GM12873 (cell line): ENCODE data around the gene NEGR1.

Source experiments
- CTCF ChIP-seq: IDR thresholded peaks from 2 replicates; pipeline ENCODE4 v1.5.1; 2012; ENCODE audit warnings: low read depth, mild to moderate bottlenecking, moderate library complexity, low read length, control low read depth; ENCODE audit not compliant: insufficient read depth; ENCODE audit errors: missing control alignments

The NEGR1 gene

GRCh38 chr1:71647513-71648300 lies 634.6 kb downstream of the NEGR1 start:
- TF ChIP-seq CTCF, result no peak

GRCh38 chr1:71645015-71645414 lies 637.3 kb downstream of the NEGR1 start:
- TF ChIP-seq CTCF, result no peak

- TF ChIP-seq CTCF, result no peak
Measured at GRCh38 chr1:71641903-71642302, 640.4 kb downstream of the NEGR1 start.

GRCh38 chr1:71640998-71641397 lies 641.3 kb downstream of the NEGR1 start:
- TF ChIP-seq CTCF, result no peak

- no peak for TF ChIP-seq CTCF
Measured at GRCh38 chr1:71640116-71640515, 642.2 kb downstream of the NEGR1 start.

- no peak for TF ChIP-seq CTCF
Measured at GRCh38 chr1:71638081-71638766, 644.1 kb downstream of the NEGR1 start.

- no peak for TF ChIP-seq CTCF
Measured at GRCh38 chr1:71635568-71635967, 646.8 kb downstream of the NEGR1 start.
